ENCODE data around the gene CETN3. TPM values are rescaled to one million over a fixed set of nuclear protein-coding genes. Genes with fewer than 3 reads are reported as not detected.

The CETN3 gene
- total and polyA plus RNA-seq, 9 of the 15 experiments (the other 6 are each of a cell fraction or from before 2014, with no cell fraction given) = 43.3 to 113 (median 82.4) TPM

DNA sequence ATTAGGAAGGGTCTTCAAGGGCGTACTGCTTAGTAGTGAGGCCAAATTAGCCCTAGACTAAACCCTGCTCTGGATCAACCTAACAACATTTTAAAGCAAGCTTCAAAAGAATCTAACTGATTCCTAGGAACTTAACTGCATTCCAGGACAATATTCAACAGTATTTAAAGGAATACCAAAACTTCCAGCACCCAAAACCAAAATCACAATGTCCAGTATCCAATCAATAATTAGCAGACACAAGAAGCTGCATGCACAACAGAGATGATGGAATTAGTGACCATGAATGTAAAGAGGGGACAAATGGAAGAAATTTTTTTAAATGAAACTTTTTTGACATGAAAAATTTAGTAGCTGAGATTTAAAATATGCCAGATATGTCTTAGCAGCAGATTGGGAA is 53.9 kb downstream of the CETN3 start:
- Histone ChIP-seq H3K9me1 (ENCODE audit: control insufficient read depth, insufficient read depth, low read length) (no peaks in the 10 kb centered on the region), H3K27me3 (ENCODE audit: control insufficient read depth in 2 of 2, insufficient read depth in 2 of 2, low read length in 2 of 2) (no peaks in the 10 kb centered on the region), H3K36me3 (ENCODE audit: control insufficient read depth, insufficient read depth, low read length) (no peaks in the 10 kb centered on the region), H3K27ac (ENCODE audit: extremely low read depth, low read depth, low read length) (no peak overlapping the region), H3K9me3 (replicated peaks; ENCODE audit: control insufficient read depth, insufficient read depth, low read depth, low read length) (no peaks in the 10 kb centered on the region), H4K20me1 (replicated peaks; ENCODE audit: control insufficient read depth, insufficient read depth, low read length) (no peaks in the 10 kb centered on the region), H3K4me3 (no peak overlapping the region), H2AFZ (ENCODE audit: low read depth, low read length) (no peak overlapping the region), H3K9ac (ENCODE audit: insufficient read depth in 1 of 2, low read depth in 2 of 2, low read length in 2 of 2) (no peak overlapping the region), H3K4me1 (replicated peaks in 1 of 2; ENCODE audit: control insufficient read depth in 2 of 2, insufficient read depth in 2 of 2, low read length in 2 of 2) (no peaks in the 10 kb centered on the region), H3K79me2 (ENCODE audit: control insufficient read depth, insufficient read depth, low read length) (no peaks in the 10 kb centered on the region), H3K4me2 (ENCODE audit: insufficient read depth, low read length) (no peak overlapping the region)
- FAIRE-seq = no peak
- in situ Hi-C loops (cut with MboI) = no loop called here
- WGBS (ENCODE audit: insufficient coverage, low coverage, missing lambda C conversion rate) = 0% methylated on average over 1 of the region's 1 CpG
- POLR2A ChIA-PET = interaction anchor here (0.7 to 1.8 kb wide), 3 partner anchors 10 to 28 kb away, joined by 3 to 6 read pairs (median 3); no protein-coding TSS in a partner anchor
- DNase-seq (ENCODE audit: extremely low read depth in 1 of 4, low spot score in 3 of 4) = no peak
- intact Hi-C loops (cut with micrococcal nuclease) = no loop called here
- CTCF ChIA-PET (ENCODE audit: low intra/inter-chr PET ratio) = no interaction called here
- ATAC-seq = no peak
- no TSS peak for BruUV-seq (replicated peaks)
- no peak for TF ChIP-seq PHF21A (IDR thresholded peaks at IDR 0.05; ENCODE audit: borderline replicate concordance, low read depth)
- TF ChIP-seq DACH1 (IDR thresholded peaks at IDR 0.05; ENCODE audit: partially characterized antibody) = no peak
- no peak for TF ChIP-seq RB1 (IDR thresholded peaks at IDR 0.05; ENCODE audit: low read depth)
- TF ChIP-seq PHTF2 (CRISPR knock-in tag; IDR thresholded peaks at IDR 0.05) = no peak
- no peak for TF ChIP-seq ZNF316 (IDR thresholded peaks at IDR 0.05)
- TF ChIP-seq, protein P1, sequence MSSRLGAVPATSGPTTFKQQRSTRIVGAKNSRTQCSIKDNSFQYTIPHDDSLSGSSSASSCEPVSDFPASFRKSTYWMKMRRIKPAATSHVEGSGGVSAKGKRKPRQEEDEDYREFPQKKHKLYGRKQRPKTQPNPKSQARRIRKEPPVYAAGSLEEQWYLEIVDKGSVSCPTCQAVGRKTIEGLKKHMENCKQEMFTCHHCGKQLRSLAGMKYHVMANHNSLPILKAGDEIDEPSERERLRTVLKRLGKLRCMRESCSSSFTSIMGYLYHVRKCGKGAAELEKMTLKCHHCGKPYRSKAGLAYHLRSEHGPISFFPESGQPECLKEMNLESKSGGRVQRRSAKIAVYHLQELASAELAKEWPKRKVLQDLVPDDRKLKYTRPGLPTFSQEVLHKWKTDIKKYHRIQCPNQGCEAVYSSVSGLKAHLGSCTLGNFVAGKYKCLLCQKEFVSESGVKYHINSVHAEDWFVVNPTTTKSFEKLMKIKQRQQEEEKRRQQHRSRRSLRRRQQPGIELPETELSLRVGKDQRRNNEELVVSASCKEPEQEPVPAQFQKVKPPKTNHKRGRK (tag; IDR thresholded peaks at IDR 0.05) = no peak
- no peak for TF ChIP-seq POLR2AphosphoS2 (IDR thresholded peaks at IDR 0.05; ENCODE audit: low read length)
- TF ChIP-seq, protein P2, sequence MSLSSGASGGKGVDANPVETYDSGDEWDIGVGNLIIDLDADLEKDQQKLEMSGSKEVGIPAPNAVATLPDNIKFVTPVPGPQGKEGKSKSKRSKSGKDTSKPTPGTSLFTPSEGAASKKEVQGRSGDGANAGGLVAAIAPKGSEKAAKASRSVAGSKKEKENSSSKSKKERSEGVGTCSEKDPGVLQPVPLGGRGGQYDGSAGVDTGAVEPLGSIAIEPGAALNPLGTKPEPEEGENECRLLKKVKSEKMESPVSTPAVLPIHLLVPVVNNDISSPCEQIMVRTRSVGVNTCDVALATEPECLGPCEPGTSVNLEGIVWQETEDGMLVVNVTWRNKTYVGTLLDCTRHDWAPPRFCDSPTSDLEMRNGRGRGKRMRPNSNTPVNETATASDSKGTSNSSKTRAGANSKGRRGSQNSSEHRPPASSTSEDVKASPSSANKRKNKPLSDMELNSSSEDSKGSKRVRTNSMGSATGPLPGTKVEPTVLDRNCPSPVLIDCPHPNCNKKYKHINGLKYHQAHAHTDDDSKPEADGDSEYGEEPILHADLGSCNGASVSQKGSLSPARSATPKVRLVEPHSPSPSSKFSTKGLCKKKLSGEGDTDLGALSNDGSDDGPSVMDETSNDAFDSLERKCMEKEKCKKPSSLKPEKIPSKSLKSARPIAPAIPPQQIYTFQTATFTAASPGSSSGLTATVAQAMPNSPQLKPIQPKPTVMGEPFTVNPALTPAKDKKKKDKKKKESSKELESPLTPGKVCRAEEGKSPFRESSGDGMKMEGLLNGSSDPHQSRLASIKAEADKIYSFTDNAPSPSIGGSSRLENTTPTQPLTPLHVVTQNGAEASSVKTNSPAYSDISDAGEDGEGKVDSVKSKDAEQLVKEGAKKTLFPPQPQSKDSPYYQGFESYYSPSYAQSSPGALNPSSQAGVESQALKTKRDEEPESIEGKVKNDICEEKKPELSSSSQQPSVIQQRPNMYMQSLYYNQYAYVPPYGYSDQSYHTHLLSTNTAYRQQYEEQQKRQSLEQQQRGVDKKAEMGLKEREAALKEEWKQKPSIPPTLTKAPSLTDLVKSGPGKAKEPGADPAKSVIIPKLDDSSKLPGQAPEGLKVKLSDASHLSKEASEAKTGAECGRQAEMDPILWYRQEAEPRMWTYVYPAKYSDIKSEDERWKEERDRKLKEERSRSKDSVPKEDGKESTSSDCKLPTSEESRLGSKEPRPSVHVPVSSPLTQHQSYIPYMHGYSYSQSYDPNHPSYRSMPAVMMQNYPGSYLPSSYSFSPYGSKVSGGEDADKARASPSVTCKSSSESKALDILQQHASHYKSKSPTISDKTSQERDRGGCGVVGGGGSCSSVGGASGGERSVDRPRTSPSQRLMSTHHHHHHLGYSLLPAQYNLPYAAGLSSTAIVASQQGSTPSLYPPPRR (CRISPR knock-in tag; IDR thresholded peaks at IDR 0.05; ENCODE audit: borderline replicate concordance) = no peak
- no peak for TF ChIP-seq ZNF224 (CRISPR knock-in tag; IDR thresholded peaks at IDR 0.05)
- TF ChIP-seq, protein P3, sequence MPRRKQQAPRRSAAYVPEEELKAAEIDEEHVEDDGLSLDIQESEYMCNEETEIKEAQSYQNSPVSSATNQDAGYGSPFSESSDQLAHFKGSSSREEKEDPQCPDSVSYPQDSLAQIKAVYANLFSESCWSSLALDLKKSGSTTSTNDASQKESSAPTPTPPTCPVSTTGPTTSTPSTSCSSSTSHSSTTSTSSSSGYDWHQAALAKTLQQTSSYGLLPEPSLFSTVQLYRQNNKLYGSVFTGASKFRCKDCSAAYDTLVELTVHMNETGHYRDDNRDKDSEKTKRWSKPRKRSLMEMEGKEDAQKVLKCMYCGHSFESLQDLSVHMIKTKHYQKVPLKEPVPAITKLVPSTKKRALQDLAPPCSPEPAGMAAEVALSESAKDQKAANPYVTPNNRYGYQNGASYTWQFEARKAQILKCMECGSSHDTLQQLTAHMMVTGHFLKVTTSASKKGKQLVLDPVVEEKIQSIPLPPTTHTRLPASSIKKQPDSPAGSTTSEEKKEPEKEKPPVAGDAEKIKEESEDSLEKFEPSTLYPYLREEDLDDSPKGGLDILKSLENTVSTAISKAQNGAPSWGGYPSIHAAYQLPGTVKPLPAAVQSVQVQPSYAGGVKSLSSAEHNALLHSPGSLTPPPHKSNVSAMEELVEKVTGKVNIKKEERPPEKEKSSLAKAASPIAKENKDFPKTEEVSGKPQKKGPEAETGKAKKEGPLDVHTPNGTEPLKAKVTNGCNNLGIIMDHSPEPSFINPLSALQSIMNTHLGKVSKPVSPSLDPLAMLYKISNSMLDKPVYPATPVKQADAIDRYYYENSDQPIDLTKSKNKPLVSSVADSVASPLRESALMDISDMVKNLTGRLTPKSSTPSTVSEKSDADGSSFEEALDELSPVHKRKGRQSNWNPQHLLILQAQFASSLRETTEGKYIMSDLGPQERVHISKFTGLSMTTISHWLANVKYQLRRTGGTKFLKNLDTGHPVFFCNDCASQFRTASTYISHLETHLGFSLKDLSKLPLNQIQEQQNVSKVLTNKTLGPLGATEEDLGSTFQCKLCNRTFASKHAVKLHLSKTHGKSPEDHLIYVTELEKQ (CRISPR knock-in tag; IDR thresholded peaks at IDR 0.05) = no peak
- TF ChIP-seq ZNF695 (CRISPR knock-in tag; IDR thresholded peaks at IDR 0.05) = no peak
- no peak for TF ChIP-seq THRAP3 (IDR thresholded peaks at IDR 0.05; ENCODE audit: borderline replicate concordance)

Data from K562 (cell line).